NB4 (cell line): ENCODE results near the gene HES2.

Experiments used
- DNase-seq: peaks from one replicate; pipeline ENCODE4 v3.0.0; 2010; ENCODE audit warnings: low read depth
- H3K4me3 ChIP-seq: one replicate; pipeline ENCODE4 v1.5.1; 2011; ENCODE audit warnings: mild to moderate bottlenecking, low read depth, low read length, moderate library complexity
- CTCF ChIP-seq: IDR thresholded peaks from one replicate; pipeline ENCODE4 v1.5.1; 2012; ENCODE audit warnings: low read depth, low read length
- MAX ChIP-seq: IDR thresholded peaks from 2 replicates; pipeline ENCODE4 v1.6.1; 2011; ENCODE audit warnings: low read depth, low read length
- MYC ChIP-seq: IDR thresholded peaks from 2 replicates; pipeline ENCODE4 v1.6.1; 2011; ENCODE audit warnings: low read depth, low read length
- POLR2A ChIP-seq: IDR thresholded peaks from 2 replicates; pipeline ENCODE4 v1.6.1; 2011; ENCODE audit warnings: mild to moderate bottlenecking; ENCODE audit not compliant: insufficient read length; ENCODE audit errors: extremely low read depth

HES2 gene

GRCh38 chr1:6466023-6466422, 46.3 kb upstream of the HES2 start, which contains the start of gene TNFRSF25:
Gene TNFRSF25, minus strand, starts transcription at chr1:6466173. Its CDS starts 66 bp downstream, at chr1:6466107.
- H3K4me3 ChIP-seq = no peak within 1 kb of the TSS
- TF ChIP-seq CTCF (no peak), MAX (no peak), MYC (no peak), POLR2A (no peak)
- no peak for DNase-seq

GRCh38 chr1:6465461-6466005, 45.8 kb upstream of the HES2 start:
- DNase-seq = no peak
- no peak overlapping the region for H3K4me3 ChIP-seq
- TF ChIP-seq CTCF (no peak), POLR2A (no peak), MAX (no peak), MYC (no peak)

GRCh38 chr1:6464915-6465314, 45.2 kb upstream of the HES2 start:
- TF ChIP-seq MYC (no peak), POLR2A (no peak), MAX (no peak), CTCF (no peak)
- H3K4me3 ChIP-seq = no peak overlapping the region
- no peak for DNase-seq

GRCh38 chr1:6464514-6464836, 44.8 kb upstream of the HES2 start:
- no peak for TF ChIP-seq MYC
- TF ChIP-seq MAX = no peak
- TF ChIP-seq POLR2A = no peak
- no peak for TF ChIP-seq CTCF
- no peak for DNase-seq
- no peak overlapping the region for H3K4me3 ChIP-seq

GRCh38 chr1:6463120-6463412, 43.3 kb upstream of the HES2 start:
- H3K4me3 ChIP-seq = no peak overlapping the region
- TF ChIP-seq POLR2A = no peak
- no peak for TF ChIP-seq MAX
- TF ChIP-seq CTCF = no peak
- no peak for TF ChIP-seq MYC
- no peak for DNase-seq
